Measurements from ENCODE around the gene PRKCE. TPM values are rescaled to one million over a fixed set of nuclear protein-coding genes. Genes with fewer than 3 reads are reported as not detected.

The PRKCE gene
- total RNA-seq, 1 experiment from 2014 or later, result 14.0 TPM

DNA sequence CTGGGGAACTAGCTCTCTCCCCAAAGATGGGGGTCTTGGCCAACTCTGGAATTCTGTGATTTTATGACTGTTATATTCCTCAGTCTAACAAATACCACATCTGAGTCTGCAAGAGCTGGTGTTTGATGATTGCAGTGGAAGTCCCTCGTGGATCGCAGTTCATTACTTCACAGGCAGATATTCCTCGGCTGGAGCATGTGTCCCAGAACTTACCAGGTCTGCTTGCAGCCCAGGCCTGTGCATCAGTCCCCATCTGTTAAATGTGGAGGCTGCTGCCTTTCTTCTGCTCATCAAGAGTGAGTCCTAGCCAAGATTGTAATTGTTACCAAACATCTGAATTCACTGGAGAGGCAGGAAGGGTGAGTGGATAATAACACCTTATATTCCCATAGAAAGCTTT lies 55.5 kb downstream of the PRKCE start:
- no peaks in the 10 kb centered on the region for H3K36me3 ChIP-seq (ENCODE audit: control insufficient read depth, insufficient read depth, low read length)
- H3K27ac ChIP-seq (ENCODE audit: low read length), result no peak overlapping the region
- H3K27me3 ChIP-seq (ENCODE audit: control insufficient read depth, insufficient read depth, low read length), result no peaks in the 10 kb centered on the region
- ChIA-PET CTCF (no interaction called here), POLR2A (no interaction called here)
- TF ChIP-seq POLR2AphosphoS5 (IDR thresholded peaks at IDR 0.05; ENCODE audit: low read depth, low read length) (no peak), TCF7L2 (IDR thresholded peaks at IDR 0.05; ENCODE audit: low read depth, low read length) (no peak)
- no peaks in the 10 kb centered on the region for H3K9me3 ChIP-seq (ENCODE audit: control insufficient read depth, insufficient read depth, low read depth, low read length)
- BruUV-seq (replicated peaks), result no TSS peak
- in situ Hi-C loops (cut with HindIII; ENCODE audit: low pct_unique_long_range_greater_than_20kb, low sequenced_read_pairs), result no loop called here
- no peaks in the 10 kb centered on the region for H3K4me1 ChIP-seq (ENCODE audit: control insufficient read depth, insufficient read depth, low read length)
- H3K4me3 ChIP-seq (ENCODE audit: low read depth in 2 of 2, low read length in 2 of 2), result no peak overlapping the region
- intact Hi-C loops (cut with micrococcal nuclease; ENCODE audit: unreplicated experiment), result no loop called here
- DNase-seq (ENCODE audit: low read depth, low spot score) (no peak), ATAC-seq (no peak)

- POLR2A ChIA-PET, result no interaction called here
- TF ChIP-seq TCF7L2 (IDR thresholded peaks at IDR 0.05; ENCODE audit: low read depth, low read length) (no peak), REST (IDR thresholded peaks at IDR 0.05; ENCODE audit: insufficient read depth in 1 of 2, low read depth in 2 of 2, low read length in 1 of 2) (no peak)
- TF ChIP-seq, protein P1, sequence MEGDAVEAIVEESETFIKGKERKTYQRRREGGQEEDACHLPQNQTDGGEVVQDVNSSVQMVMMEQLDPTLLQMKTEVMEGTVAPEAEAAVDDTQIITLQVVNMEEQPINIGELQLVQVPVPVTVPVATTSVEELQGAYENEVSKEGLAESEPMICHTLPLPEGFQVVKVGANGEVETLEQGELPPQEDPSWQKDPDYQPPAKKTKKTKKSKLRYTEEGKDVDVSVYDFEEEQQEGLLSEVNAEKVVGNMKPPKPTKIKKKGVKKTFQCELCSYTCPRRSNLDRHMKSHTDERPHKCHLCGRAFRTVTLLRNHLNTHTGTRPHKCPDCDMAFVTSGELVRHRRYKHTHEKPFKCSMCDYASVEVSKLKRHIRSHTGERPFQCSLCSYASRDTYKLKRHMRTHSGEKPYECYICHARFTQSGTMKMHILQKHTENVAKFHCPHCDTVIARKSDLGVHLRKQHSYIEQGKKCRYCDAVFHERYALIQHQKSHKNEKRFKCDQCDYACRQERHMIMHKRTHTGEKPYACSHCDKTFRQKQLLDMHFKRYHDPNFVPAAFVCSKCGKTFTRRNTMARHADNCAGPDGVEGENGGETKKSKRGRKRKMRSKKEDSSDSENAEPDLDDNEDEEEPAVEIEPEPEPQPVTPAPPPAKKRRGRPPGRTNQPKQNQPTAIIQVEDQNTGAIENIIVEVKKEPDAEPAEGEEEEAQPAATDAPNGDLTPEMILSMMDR (IDR thresholded peaks at IDR 0.05), result no peak
- Histone ChIP-seq H3K27ac (ENCODE audit: low read length) (no peak overlapping the region), H3K9me3 (ENCODE audit: control insufficient read depth, insufficient read depth, low read depth, low read length) (no peaks in the 10 kb centered on the region), H3K4me3 (ENCODE audit: low read depth in 2 of 2, low read length in 2 of 2) (no peak overlapping the region), H3K27me3 (ENCODE audit: control insufficient read depth, insufficient read depth, low read length) (no peaks in the 10 kb centered on the region), H3K4me1 (ENCODE audit: control insufficient read depth, insufficient read depth, low read length) (no peaks in the 10 kb centered on the region), H3K36me3 (ENCODE audit: control insufficient read depth, insufficient read depth, low read length) (no peaks in the 10 kb centered on the region)
- in situ Hi-C loops (cut with HindIII; ENCODE audit: low pct_unique_long_range_greater_than_20kb, low sequenced_read_pairs) (no loop called here), intact Hi-C loops (cut with micrococcal nuclease; ENCODE audit: unreplicated experiment) (no loop called here)
- DNase-seq (ENCODE audit: low read depth, low spot score) (no peak), ATAC-seq (no peak)
- no TSS peak for BruUV-seq (replicated peaks)
- CTCF ChIA-PET, result no interaction called here
These were observed 56.2 kb downstream of the PRKCE start for GRCh38 chr2:45707661-45708060.

DNA sequence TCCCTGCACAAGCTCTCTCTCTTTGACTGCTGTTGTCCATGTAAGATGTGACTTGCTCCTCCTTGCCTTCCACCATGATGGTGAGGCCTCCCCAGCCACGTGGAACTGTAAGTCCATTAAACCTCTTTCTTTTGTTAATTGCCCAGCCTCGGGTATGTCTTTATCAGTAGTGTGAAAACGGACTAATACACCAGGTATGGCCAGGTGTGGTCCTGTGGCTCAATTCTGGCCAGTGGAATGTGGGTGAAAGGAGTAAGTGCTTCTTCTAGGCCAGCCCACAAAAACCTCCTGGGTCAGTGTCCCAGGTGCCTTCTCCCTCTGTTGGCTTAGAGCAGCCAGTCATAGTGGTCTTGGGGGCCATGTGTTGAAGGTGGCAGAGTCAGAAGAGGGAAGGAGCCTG lies 57.0 kb downstream of the PRKCE start:
- Histone ChIP-seq H3K36me3 (ENCODE audit: control insufficient read depth, insufficient read depth, low read length) (no peaks in the 10 kb centered on the region), H3K27ac (ENCODE audit: low read length) (no peak overlapping the region), H3K4me1 (ENCODE audit: control insufficient read depth, insufficient read depth, low read length) (no peaks in the 10 kb centered on the region), H3K9me3 (ENCODE audit: control insufficient read depth, insufficient read depth, low read depth, low read length) (no peaks in the 10 kb centered on the region), H3K4me3 (ENCODE audit: low read depth in 2 of 2, low read length in 2 of 2) (no peak overlapping the region), H3K27me3 (ENCODE audit: control insufficient read depth, insufficient read depth, low read length) (no peaks in the 10 kb centered on the region)
- TF ChIP-seq SIN3A (IDR thresholded peaks at IDR 0.05; ENCODE audit: borderline replicate concordance, insufficient read depth, low read depth, low read length) (no peak), TCF7L2 (IDR thresholded peaks at IDR 0.05; ENCODE audit: low read depth, low read length) (no peak)
- TF ChIP-seq, protein P1 (IDR thresholded peaks at IDR 0.05), result no peak
- no TSS peak for BruUV-seq (replicated peaks)
- ATAC-seq (no peak), DNase-seq (ENCODE audit: low read depth, low spot score) (no peak)
- intact Hi-C loops (cut with micrococcal nuclease; ENCODE audit: unreplicated experiment) (no loop called here), in situ Hi-C loops (cut with HindIII; ENCODE audit: low pct_unique_long_range_greater_than_20kb, low sequenced_read_pairs) (no loop called here)
- ChIA-PET POLR2A (no interaction called here), CTCF (no interaction called here)
